Measurements from ENCODE around the gene BRINP3.

BRINP3 gene

GRCh38 chr1:190192627-190193026, 285.0 kb downstream of the BRINP3 start:
- DNase-seq (ENCODE audit: low read depth): no peak
- TF ChIP-seq CTCF (conservative IDR thresholded peaks at IDR 0.05; ENCODE audit: low read length): no peak
- no peak overlapping the region for H3K4me3 ChIP-seq (ENCODE audit: low read length)

GRCh38 chr1:190183588-190183987, 294.1 kb downstream of the BRINP3 start:
- TF ChIP-seq CTCF (conservative IDR thresholded peaks at IDR 0.05; ENCODE audit: low read length): no peak
- H3K4me3 ChIP-seq (ENCODE audit: low read length): no peak overlapping the region
- DNase-seq (ENCODE audit: low read depth): no peak

- no peak for DNase-seq (ENCODE audit: low read depth)
- no peak overlapping the region for H3K4me3 ChIP-seq (ENCODE audit: low read length)
- no peak for TF ChIP-seq CTCF (conservative IDR thresholded peaks at IDR 0.05; ENCODE audit: low read length)
Measured at GRCh38 chr1:190179817-190180216, 297.8 kb downstream of the BRINP3 start.

GRCh38 chr1:190178827-190179226, 298.8 kb downstream of the BRINP3 start:
- DNase-seq (ENCODE audit: low read depth): no peak
- no peak overlapping the region for H3K4me3 ChIP-seq (ENCODE audit: low read length)
- no peak for TF ChIP-seq CTCF (conservative IDR thresholded peaks at IDR 0.05; ENCODE audit: low read length)

- no peak for TF ChIP-seq CTCF (conservative IDR thresholded peaks at IDR 0.05; ENCODE audit: low read length)
- H3K4me3 ChIP-seq (ENCODE audit: low read length): no peak overlapping the region
- no peak for DNase-seq (ENCODE audit: low read depth)
Measured at GRCh38 chr1:190177555-190177954, 300.1 kb downstream of the BRINP3 start.

GRCh38 chr1:190176776-190177175, 300.9 kb downstream of the BRINP3 start:
- TF ChIP-seq CTCF (conservative IDR thresholded peaks at IDR 0.05; ENCODE audit: low read length): no peak
- H3K4me3 ChIP-seq (ENCODE audit: low read length): no peak overlapping the region
- DNase-seq (ENCODE audit: low read depth): no peak

GRCh38 chr1:190175320-190175719, 302.3 kb downstream of the BRINP3 start:
- no peak overlapping the region for H3K4me3 ChIP-seq (ENCODE audit: low read length)
- no peak for TF ChIP-seq CTCF (conservative IDR thresholded peaks at IDR 0.05; ENCODE audit: low read length)
- no peak for DNase-seq (ENCODE audit: low read depth)
